GM18867 (cell line): ENCODE data around the gene CEP350.

Experiments
- ATAC-seq: cut with Tn5 transposase; IDR thresholded peaks from one replicate; pipeline ENCODE4 v1.9.1; 2021; ENCODE audit warnings: mild to moderate bottlenecking, moderate library complexity; ENCODE audit not compliant: unreplicated experiment

CEP350 gene

DNA sequence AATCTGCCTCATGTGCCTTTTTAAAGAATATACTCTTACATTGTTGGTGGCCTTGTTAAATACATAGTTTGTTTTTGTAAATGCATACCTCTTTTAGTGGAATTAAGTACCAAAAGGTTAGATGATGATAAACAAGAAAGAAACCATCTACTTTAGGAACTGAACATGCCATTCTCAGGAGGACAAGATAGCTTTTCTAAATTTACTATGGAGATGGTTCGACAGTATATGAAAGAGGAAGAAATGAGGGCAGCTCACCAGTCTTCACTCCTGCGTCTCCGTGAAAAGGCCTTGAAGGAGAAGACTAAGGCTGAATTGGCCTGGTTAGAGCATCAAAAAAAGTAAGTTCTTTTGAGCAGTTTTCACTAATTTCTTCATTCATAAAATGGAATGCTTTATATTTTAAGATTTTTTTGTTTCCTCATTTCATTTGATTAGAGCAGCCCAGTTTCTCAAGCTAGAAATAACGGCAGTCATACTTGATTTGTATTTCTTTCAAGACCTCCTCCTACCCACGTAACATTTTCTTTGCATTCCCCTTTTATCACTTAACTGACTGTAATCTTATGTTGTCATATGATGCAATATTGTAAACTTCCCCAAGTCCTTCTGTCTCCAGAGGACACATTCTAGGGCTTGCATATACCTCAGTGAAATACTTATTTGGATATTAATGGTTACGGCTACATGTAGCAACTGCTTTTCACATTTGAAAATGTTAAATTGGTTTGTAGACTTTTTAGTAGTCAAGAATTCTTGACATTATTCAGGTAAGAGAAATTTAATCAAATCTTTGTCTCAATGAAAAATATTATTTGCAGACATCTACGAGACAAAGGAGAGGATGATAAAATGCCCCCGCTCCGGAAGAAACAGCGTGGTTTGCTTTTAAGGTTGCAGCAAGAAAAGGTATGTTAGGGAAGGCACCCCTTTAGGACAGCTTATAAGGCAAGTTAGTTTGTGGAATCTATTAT is 99.3 kb downstream of the CEP350 start:
- ATAC-seq = no peak

DNA sequence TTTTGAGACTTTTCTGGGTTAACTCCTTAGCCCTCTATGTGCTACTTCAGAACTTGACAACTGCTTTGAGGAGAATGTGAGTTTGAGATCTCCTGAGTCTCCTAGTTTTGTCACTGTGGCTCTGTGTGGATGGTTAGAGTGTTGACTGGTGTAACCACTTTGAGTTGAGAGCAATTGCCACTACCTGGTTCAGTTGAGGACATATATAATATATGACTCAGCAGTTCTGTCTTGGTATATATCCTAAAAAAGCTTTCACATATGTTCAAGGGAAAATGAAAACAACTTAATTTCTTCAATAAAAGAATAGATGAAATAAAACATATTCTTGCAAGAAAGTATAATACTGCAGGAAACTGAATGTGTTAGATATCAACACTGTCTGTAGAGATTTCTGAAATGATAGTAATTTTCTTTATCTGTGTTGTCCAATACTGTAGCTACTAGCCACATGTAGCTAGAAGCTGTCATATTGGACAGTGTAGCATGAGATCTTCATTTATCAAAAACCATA is 103.3 kb downstream of the CEP350 start:
- ATAC-seq = no peak

DNA sequence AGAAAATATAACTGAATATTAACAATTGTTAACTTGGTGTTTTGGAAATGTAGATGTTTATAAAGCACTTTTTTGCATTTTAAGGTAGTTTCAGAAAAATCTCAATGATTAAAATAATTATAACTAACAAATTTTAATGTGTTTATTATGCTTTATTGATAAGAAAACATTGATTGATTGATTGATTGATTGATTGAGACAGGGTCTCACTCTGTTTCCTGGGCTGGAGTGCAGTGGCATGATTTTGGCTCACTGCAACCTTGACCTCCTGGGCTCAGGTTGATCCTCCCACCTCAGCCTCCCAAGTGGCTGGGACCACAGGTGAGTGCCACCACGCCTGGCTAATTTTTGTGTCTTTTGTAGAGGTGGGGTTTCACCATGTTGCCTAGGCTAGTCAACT is 106.4 kb downstream of the CEP350 start:
- no peak for ATAC-seq

DNA sequence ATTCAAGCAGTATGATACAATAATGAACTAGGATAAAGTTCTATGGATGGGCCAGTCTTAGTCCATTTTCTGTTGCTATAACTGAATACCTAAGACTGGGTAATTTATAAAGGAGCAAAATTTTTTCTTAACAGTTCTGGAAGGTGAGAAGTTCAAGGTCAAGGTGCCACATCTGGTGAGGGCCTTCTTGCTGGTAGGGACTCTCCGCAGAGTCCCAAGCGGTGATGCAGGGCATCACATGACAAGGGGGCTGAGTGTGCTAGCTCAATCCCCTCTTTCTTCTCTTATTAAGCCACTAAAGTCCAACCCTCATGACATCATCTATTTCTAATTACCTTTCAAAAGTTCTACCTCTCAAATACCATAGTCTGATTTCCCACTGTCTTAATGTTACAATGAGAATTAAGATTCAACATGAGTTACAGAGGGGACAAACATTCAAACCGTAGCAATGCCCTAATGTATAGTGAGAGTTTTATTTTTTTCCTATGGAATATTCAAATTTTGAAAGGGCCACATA is 107.9 kb downstream of the CEP350 start:
- ATAC-seq = no peak

DNA sequence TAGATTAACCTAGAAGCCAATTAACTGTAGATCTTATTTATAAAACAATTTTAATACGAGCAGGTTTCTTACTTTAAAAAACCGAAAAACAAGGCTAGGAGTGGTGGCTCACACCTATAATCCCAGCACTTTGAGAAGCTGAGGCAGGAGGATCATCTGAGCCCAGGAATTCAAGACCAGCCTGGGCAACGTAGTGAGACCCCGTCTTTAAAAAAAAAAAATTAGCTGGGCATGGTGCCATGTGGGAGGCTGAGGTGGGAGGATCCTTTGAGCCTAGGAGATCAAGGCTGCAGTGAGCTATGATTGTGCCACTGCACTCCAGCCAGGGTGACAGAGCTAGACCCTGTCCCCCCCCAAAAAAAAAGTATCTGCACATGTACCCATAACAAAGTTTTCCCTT is 110.8 kb downstream of the CEP350 start:
- no peak for ATAC-seq

DNA sequence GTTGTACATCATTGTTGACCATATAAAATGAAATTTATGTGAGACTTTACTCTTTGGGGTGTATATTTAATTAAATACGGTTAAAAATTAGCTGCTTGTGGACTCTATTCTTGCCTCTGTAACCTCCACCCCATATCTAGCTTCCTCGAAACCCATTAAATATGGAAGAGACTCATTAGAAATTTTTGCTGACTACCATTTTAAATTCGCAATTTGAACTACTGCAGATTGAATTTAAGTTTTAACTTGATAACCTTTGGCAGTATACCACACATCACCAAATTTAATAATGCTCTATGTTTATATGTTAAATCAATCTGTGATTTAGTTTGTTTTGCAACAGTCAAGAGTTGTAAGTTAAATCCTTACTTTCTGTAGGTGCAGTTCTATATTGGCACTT is 111.5 kb downstream of the CEP350 start:
- no peak for ATAC-seq

DNA sequence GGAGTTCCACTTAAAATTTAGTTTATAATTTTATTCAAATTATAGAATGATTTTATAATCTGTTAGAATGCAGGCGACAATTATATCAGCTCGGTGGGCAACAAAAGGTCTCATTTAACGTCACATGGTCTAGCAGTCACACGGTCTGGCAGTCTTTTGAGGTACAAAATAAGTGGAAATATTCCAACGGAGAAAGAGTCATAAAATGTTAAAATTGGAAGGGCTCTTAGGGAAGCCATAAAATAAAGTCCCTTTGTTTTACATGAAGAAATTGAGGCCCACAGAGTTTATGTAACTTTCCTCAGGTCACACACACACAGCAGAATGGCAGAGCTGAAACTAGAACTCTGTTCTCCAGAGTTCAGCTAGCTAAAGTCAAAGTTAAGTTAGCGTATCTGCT is 115.7 kb downstream of the CEP350 start:
- no peak for ATAC-seq

DNA sequence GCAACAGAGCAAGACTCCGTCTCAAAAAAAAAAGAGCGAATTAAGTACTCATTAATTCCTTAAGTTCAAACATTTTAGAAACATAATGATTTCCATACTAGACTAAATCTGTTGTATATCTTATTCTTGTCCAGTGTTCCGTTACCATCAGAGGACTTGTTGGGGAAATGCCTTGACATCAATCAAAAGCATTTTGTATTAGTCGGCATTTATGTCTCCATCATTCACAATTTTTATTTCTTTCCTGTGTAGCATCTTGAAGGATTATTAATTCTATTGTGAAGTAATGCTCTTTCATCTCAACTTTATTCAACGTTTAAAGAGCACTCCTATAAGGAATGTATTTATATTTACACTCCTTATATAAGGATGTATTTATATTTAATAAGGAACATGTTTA is 117.1 kb downstream of the CEP350 start:
- ATAC-seq = no peak

DNA sequence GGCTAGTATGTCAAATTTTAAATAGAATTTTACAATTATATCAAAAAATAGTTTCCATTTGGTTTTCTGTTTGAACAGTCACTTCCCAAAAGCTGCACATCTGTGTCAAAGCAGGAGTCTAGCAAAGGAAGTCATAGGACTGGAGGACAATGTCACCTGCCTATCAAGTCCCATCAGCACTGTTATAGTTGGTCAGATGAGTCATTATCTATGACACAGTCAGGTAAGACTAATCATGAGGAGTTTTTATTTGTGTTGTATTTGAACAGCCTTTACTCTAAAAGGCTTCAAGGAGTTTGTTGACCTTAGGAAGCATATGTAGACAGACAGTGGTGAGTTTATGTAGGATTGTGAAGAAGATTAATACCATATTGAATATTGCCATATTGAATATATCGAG is 125.8 kb downstream of the CEP350 start:
- ATAC-seq = no peak

DNA sequence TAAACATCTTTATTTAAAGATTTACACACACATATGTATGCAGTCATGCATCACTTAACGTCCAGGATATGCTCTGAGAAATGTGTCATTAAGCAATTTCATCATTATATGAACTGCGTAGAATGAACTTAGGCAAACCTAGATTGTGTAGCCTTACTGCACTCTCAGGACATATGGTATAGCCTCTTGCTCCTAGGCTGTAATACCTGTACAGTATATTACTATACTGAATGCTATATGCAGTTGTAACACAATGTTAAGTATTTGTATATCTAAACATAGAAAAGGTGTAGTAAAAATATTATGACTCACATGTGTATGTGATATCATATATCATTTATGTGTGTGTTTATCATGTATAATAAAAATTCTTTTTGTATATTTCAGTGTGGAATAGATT is 126.9 kb downstream of the CEP350 start:
- ATAC-seq = no peak

DNA sequence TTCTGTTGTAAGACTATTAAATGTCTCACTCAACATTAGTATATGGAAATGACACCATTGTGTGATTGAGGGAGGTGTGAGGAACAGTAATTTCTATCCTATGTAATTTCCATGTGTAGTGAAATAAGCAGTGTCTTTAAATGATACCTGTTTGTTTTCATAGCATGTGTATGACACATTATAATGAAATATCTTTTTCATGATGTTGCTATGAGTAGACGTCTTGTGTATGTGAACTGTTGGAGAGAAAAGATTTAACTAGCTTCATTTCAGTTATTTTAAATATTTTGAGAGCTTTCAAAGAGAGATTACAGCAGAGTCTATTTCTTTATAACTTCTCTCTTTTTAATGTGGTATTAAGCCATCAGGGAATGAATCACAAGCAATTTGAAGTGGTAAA is 128.6 kb downstream of the CEP350 start:
- ATAC-seq = no peak

DNA sequence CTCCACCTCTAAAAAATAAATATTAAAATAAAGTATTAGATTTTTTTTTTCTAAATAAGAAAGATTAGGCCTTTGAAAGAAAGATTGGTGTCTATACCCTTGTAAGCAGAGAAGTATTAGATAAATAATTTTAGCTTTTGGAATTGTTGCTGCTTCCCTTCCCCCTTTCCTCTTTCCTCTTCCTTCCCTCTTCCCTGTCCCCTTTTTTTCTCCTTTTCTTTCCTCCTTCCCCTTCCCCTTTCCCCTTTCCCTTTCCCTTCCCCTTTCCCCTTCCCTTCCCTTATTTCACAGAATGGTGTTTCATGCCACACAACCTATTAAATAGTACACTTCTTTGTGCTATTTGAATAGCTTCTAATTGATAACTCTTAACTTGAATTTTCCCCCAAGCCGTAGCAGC is 130.3 kb downstream of the CEP350 start:
- no peak for ATAC-seq

DNA sequence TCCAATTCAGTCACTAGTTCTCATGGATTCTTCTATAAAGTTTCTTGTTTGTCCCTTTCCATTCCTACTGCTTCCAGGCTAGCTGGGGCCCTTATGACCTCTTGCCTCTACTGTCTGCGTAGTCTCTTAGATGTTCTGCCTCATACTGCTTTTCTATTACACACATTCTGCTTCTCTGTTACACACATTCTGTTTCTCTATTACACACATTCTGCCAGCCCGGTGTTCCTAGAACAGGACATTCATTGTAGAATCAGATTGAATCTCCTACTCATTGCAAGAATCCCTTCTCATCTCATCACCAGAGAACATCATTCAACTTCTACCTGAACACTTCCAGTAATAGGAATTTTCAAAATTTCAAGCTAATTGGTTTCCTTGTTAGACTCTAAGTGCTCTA is 130.7 kb downstream of the CEP350 start:
- ATAC-seq = no peak

DNA sequence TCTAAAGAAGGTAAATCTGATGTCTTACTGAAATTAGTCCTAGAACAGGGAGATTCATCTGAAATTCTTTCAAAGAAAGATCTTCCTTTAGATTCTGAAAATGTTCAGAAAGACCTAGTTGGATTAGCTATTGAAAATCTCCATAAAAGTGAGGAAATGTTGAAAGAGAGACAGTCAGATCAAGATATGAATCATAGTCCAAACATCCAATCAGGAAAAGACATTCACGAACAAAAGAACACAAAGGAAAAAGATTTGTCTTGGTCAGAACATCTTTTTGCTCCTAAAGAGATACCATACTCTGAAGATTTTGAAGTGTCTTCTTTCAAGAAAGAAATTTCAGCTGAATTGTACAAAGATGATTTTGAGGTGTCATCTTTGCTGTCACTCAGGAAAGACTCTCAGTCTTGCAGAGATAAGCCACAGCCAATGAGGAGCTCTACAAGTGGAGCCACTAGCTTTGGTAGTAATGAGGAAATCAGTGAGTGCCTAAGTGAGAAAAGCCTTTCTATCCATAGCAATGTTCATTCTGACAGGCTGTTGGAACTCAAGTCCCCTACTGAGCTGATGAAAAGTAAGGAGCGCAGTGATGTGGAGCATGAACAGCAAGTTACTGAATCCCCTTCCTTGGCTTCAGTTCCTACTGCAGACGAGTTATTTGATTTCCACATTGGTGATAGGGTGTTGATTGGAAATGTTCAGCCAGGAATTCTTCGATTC is 138.5 kb downstream of the CEP350 start:
- ATAC-seq = no peak

DNA sequence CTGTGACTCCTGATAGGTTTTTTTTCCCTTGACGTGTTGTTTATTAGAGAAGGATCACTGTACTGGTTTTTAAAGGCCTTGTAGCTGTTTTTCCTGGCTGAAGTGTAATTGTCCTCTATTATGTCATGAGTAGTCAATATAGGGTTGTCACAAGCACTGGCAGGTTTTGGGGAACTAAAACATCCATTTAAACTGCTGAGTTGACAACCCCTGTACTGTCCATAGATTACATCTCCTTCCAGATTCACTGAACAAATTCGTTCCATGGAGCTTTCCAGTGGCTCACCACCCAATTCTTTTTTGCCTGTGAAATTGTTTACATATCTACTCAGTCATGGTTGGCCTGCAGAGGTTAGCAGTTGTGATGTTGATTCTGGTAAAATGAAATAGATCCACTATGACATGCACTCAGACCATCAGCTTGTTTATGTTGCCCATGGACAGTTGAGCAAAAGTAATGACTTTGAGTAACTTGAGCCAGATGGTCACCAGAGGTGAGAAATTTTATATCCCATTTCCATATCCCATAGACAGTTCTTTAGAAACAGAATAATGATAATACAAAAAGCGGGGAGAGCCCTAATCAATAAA is 140.2 kb downstream of the CEP350 start:
- ATAC-seq = no peak

DNA sequence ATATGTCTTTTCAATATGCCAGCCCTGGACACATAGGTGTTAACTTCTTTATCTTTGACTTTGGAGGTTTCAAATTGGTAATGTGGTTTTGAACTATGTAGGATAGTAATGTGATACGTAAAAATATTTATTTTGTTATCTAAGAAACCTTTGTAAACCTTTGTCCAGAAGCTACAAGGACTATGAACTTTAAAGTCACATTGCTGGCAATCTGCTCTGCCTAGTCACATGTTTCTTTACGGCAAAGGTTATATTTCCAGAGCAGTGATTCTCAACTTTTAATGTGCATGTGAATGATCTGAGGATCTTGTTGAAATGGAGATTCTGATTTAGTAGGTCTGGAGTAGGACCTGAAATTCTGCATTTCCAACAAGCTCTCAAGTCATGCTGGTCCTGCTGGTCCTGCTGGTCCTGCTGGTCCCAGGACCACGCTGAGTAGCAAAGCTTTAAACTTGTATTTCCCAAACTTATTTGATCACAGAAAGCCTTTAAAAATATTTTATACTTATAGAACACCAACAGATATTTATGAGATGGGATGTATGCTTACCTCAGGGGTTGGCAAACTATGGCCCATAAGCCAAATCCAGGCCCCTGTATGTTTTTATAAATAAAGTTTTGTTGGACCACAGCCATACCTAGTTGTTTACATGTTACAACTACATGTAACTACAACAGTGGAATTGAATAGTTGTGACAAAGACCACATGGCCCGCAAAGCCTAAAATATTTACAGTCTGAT is 142.1 kb downstream of the CEP350 start:
- no peak for ATAC-seq

DNA sequence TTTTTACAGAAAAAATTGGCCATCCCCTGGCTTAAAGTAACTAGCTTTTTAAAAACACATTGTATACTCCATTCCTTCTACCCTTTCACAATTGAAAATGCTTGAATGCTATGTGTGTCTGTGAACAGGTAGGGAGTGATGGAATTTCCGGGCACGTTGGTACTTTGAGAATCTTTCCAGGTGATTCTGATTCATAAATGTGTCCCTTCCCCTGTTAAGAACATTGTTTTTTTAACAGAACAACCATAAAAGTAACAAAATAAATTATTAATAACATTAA is 142.7 kb downstream of the CEP350 start:
- no peak for ATAC-seq

DNA sequence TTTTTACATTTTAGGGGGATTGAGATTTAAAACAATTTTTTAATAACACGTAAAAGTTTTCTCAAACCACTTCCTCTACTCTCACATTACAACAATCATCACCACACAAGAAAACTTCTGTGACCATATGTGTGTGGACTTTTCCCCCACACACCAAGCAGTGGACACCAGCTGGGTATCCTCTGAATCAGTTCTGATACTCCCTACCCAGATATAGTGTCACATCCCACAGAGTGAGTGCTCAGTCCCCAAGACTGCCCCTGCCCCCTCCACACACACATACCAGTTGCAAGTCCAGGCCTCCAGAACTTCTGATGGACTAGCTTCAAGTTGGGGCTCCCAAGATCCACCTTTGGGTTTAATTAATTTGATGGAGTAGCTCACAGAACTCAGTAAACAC is 146.8 kb downstream of the CEP350 start:
- no peak for ATAC-seq

DNA sequence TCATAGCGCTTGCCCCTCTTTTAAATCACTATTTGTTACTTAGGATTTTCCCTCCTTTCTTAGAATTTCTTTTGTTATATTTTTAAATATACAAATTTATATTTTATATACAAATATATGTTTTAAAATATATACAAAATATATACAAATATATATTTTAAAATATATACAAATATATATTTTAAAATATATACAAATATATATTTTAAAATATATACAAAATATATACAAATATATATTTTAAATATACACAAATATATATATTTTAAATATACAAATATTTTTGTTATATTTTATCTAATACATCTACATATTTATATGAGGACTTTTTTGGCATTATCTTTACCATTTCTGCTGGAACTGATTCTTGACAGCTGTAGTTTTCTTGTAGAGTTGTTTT is 149.2 kb downstream of the CEP350 start:
- no peak for ATAC-seq

DNA sequence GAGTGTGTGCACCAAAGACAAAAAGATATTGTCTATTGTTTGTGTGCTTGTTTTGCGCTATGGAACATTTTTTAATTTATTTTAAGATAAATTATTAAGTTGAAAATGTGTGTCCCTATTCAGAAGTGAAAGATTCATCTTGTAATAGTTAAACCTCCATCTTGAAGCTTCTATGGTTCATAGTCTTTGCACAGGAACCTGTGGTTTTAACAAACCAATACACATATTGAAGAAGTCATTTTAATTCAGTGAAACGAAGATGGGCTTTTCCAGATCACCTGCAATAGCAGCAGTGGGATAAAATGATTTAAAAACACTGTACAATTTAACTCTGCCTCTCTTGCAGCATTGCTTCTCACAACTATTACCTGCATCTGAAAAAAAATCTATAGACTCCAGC is 157.5 kb downstream of the CEP350 start:
- ATAC-seq = no peak
